Measurements from ENCODE around the gene IL17RD.

DNA sequence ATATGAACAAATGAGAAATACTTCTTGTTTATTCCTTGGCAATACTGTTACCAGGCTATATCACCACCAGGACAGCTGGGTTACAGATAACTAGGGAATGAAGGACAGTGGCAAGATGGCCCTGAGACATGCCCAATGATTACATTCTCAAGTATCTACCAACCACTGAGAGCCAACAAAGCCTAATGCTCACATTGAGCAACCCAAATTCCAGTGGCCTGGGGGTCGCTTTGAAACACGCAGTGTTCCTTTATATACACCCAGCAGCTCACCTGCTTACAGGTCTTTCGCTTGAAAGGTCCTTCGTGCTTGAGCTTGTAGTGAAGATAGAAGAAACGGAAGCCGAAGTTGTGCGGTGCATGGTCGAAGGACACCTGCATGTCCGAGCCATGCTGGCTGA lies 59.6 kb downstream of the IL17RD start:
- TF ChIP-seq, protein P1, sequence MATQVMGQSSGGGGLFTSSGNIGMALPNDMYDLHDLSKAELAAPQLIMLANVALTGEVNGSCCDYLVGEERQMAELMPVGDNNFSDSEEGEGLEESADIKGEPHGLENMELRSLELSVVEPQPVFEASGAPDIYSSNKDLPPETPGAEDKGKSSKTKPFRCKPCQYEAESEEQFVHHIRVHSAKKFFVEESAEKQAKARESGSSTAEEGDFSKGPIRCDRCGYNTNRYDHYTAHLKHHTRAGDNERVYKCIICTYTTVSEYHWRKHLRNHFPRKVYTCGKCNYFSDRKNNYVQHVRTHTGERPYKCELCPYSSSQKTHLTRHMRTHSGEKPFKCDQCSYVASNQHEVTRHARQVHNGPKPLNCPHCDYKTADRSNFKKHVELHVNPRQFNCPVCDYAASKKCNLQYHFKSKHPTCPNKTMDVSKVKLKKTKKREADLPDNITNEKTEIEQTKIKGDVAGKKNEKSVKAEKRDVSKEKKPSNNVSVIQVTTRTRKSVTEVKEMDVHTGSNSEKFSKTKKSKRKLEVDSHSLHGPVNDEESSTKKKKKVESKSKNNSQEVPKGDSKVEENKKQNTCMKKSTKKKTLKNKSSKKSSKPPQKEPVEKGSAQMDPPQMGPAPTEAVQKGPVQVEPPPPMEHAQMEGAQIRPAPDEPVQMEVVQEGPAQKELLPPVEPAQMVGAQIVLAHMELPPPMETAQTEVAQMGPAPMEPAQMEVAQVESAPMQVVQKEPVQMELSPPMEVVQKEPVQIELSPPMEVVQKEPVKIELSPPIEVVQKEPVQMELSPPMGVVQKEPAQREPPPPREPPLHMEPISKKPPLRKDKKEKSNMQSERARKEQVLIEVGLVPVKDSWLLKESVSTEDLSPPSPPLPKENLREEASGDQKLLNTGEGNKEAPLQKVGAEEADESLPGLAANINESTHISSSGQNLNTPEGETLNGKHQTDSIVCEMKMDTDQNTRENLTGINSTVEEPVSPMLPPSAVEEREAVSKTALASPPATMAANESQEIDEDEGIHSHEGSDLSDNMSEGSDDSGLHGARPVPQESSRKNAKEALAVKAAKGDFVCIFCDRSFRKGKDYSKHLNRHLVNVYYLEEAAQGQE (IDR thresholded peaks at IDR 0.05; ENCODE audit: low read depth, low read length): no peak
- no peak for TF ChIP-seq NFIC (IDR thresholded peaks at IDR 0.05; ENCODE audit: low read depth, low read length)
- TF ChIP-seq, protein P2, sequence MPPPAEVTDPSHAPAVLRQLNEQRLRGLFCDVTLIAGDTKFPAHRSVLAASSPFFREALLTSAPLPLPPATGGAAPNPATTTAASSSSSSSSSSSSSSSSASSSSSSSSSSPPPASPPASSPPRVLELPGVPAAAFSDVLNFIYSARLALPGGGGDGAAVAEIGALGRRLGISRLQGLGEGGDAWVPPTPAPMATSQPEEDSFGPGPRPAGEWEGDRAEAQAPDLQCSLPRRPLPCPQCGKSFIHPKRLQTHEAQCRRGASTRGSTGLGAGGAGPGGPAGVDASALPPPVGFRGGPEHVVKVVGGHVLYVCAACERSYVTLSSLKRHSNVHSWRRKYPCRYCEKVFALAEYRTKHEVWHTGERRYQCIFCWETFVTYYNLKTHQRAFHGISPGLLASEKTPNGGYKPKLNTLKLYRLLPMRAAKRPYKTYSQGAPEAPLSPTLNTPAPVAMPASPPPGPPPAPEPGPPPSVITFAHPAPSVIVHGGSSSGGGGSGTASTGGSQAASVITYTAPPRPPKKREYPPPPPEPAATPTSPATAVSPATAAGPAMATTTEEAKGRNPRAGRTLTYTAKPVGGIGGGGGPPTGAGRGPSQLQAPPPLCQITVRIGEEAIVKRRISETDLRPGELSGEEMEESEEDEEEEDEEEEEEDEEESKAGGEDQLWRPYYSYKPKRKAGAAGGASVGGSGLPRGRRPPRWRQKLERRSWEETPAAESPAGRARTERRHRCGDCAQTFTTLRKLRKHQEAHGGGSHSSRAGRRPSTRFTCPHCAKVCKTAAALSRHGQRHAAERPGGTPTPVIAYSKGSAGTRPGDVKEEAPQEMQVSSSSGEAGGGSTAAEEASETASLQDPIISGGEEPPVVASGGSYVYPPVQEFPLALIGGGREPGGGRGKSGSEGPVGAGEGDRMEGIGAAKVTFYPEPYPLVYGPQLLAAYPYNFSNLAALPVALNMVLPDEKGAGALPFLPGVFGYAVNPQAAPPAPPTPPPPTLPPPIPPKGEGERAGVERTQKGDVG (CRISPR knock-in tag; IDR thresholded peaks at IDR 0.05): no peak
- TF ChIP-seq, protein P3, sequence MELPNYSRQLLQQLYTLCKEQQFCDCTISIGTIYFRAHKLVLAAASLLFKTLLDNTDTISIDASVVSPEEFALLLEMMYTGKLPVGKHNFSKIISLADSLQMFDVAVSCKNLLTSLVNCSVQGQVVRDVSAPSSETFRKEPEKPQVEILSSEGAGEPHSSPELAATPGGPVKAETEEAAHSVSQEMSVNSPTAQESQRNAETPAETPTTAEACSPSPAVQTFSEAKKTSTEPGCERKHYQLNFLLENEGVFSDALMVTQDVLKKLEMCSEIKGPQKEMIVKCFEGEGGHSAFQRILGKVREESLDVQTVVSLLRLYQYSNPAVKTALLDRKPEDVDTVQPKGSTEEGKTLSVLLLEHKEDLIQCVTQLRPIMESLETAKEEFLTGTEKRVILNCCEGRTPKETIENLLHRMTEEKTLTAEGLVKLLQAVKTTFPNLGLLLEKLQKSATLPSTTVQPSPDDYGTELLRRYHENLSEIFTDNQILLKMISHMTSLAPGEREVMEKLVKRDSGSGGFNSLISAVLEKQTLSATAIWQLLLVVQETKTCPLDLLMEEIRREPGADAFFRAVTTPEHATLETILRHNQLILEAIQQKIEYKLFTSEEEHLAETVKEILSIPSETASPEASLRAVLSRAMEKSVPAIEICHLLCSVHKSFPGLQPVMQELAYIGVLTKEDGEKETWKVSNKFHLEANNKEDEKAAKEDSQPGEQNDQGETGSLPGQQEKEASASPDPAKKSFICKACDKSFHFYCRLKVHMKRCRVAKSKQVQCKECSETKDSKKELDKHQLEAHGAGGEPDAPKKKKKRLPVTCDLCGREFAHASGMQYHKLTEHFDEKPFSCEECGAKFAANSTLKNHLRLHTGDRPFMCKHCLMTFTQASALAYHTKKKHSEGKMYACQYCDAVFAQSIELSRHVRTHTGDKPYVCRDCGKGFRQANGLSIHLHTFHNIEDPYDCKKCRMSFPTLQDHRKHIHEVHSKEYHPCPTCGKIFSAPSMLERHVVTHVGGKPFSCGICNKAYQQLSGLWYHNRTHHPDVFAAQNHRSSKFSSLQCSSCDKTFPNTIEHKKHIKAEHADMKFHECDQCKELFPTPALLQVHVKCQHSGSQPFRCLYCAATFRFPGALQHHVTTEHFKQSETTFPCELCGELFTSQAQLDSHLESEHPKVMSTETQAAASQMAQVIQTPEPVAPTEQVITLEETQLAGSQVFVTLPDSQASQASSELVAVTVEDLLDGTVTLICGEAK (IDR thresholded peaks at IDR 0.05; ENCODE audit: borderline replicate concordance): no peak
- no peak for TF ChIP-seq EP300 (IDR thresholded peaks at IDR 0.05; ENCODE audit: borderline replicate concordance in 1 of 2, control insufficient read depth in 1 of 2, low read depth in 2 of 2, low read length in 2 of 2)
- no peak for TF ChIP-seq POLR2A (IDR thresholded peaks at IDR 0.05; ENCODE audit: low read depth, low read length)
- TF ChIP-seq, protein P4, sequence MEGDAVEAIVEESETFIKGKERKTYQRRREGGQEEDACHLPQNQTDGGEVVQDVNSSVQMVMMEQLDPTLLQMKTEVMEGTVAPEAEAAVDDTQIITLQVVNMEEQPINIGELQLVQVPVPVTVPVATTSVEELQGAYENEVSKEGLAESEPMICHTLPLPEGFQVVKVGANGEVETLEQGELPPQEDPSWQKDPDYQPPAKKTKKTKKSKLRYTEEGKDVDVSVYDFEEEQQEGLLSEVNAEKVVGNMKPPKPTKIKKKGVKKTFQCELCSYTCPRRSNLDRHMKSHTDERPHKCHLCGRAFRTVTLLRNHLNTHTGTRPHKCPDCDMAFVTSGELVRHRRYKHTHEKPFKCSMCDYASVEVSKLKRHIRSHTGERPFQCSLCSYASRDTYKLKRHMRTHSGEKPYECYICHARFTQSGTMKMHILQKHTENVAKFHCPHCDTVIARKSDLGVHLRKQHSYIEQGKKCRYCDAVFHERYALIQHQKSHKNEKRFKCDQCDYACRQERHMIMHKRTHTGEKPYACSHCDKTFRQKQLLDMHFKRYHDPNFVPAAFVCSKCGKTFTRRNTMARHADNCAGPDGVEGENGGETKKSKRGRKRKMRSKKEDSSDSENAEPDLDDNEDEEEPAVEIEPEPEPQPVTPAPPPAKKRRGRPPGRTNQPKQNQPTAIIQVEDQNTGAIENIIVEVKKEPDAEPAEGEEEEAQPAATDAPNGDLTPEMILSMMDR (IDR thresholded peaks at IDR 0.05 in 2 of 3, conservative IDR thresholded peaks at IDR 0.05 in 1 of 3; ENCODE audit: control insufficient read depth in 2 of 3, extremely low read depth in 1 of 3, insufficient read depth in 1 of 3, low read depth in 3 of 3, low read length in 3 of 3): no peak

All from GM12878 (cell line).